Measurements from ENCODE around the gene L1CAM.

L1CAM gene

GRCh38 chrX:153900831-153901752 is 15.1 kb upstream of the L1CAM start:
- CTCF ChIA-PET: interaction anchor here (0.6 to 1.1 kb wide), 2 partner anchors 52 to 151 kb away, joined by 3 read pairs; no protein-coding TSS in a partner anchor
- TF ChIP-seq, protein P1, sequence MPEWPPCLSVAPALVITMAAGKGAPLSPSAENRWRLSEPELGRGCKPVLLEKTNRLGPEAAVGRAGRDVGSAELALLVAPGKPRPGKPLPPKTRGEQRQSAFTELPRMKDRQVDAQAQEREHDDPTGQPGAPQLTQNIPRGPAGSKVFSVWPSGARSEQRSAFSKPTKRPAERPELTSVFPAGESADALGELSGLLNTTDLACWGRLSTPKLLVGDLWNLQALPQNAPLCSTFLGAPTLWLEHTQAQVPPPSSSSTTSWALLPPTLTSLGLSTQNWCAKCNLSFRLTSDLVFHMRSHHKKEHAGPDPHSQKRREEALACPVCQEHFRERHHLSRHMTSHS (tag by site-specific recombination; IDR thresholded peaks at IDR 0.05): peak; percentile 16; the same call in 1 of the 2 replicates
- TF ChIP-seq, protein P2, sequence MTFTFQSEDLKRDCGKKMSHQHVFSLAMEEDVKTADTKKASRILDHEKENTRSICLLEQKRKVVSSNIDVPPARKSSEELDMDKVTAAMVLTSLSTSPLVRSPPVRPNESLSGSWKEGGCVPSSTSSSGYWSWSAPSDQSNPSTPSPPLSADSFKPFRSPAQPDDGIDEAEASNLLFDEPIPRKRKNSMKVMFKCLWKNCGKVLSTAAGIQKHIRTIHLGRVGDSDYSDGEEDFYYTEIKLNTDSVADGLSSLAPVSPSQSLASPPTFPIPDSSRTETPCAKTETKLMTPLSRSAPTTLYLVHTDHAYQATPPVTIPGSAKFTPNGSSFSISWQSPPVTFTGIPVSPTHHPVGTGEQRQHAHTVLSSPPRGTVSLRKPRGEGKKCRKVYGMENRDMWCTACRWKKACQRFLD (tag by site-specific recombination; IDR thresholded peaks at IDR 0.05): no peak
- TF ChIP-seq ZNF169 (tag by site-specific recombination; IDR thresholded peaks at IDR 0.05) (no peak), ZNF423 (tag by site-specific recombination; IDR thresholded peaks at IDR 0.05) (no peak), EGR2 (tag by site-specific recombination; IDR thresholded peaks at IDR 0.05; ENCODE audit: low read depth) (peak; percentile 100), ZNF791 (tag by site-specific recombination; IDR thresholded peaks at IDR 0.05) (no peak), ZNF184 (tag by site-specific recombination; IDR thresholded peaks at IDR 0.05) (no peak), ZNF623 (tag by site-specific recombination; IDR thresholded peaks at IDR 0.05) (no peak), ZNF629 (tag by site-specific recombination; IDR thresholded peaks at IDR 0.05) (no peak), ZNF837 (tag by site-specific recombination; IDR thresholded peaks at IDR 0.05) (no peak), ZBTB1 (tag by site-specific recombination; IDR thresholded peaks at IDR 0.05) (no peak), ZNF2 (tag by site-specific recombination; IDR thresholded peaks at IDR 0.05) (no peak), ZNF747 (tag by site-specific recombination; IDR thresholded peaks at IDR 0.05) (peak; percentile 59; the same call in 1 of the 2 replicates), GLIS1 (tag by site-specific recombination; IDR thresholded peaks at IDR 0.05) (0 out of 2 replicates have a peak, but pooled peaks have one; percentile 3), ZNF645 (tag by site-specific recombination; IDR thresholded peaks at IDR 0.05) (peak; percentile 68; the same call in 1 of the 2 replicates), ZNF248 (tag by site-specific recombination; IDR thresholded peaks at IDR 0.05) (peak; percentile 65; the same call in 1 of the 2 replicates), ZNF133 (tag by site-specific recombination; IDR thresholded peaks at IDR 0.05) (no peak; the same call in 1 of the 2 replicates), ZNF658 (tag by site-specific recombination; IDR thresholded peaks at IDR 0.05) (peak; percentile 76; the same call in 1 of the 2 replicates), ZNF529 (tag by site-specific recombination; IDR thresholded peaks at IDR 0.05; ENCODE audit: insufficient replicate concordance) (no peak), ZNF335 (tag by site-specific recombination; conservative IDR thresholded peaks at IDR 0.05) (no peak), ZNF266 (tag by site-specific recombination; IDR thresholded peaks at IDR 0.05; ENCODE audit: low read depth) (0 out of 2 replicates have a peak, but pooled peaks have one; percentile 47), ZNF473 (tag by site-specific recombination; IDR thresholded peaks at IDR 0.05) (peak; percentile 85; the same call in 1 of the 2 replicates), YY1 (tag by site-specific recombination; IDR thresholded peaks at IDR 0.05) (no peak), ZNF223 (tag by site-specific recombination; IDR thresholded peaks at IDR 0.05) (peak; percentile 46; the same call in 1 of the 2 replicates), KLF1 (tag by site-specific recombination; IDR thresholded peaks at IDR 0.05) (peak; percentile 50; the same call in 1 of the 2 replicates), HOXC10 (CRISPR knock-in tag; IDR thresholded peaks at IDR 0.05) (no peak), ZBTB20 (tag by site-specific recombination; IDR thresholded peaks at IDR 0.05) (0 out of 2 replicates have a peak, but pooled peaks have one; percentile 26), ZNF292 (tag by site-specific recombination; IDR thresholded peaks at IDR 0.05; ENCODE audit: borderline replicate concordance, low read depth) (no peak)
- TF ChIP-seq, protein P3, sequence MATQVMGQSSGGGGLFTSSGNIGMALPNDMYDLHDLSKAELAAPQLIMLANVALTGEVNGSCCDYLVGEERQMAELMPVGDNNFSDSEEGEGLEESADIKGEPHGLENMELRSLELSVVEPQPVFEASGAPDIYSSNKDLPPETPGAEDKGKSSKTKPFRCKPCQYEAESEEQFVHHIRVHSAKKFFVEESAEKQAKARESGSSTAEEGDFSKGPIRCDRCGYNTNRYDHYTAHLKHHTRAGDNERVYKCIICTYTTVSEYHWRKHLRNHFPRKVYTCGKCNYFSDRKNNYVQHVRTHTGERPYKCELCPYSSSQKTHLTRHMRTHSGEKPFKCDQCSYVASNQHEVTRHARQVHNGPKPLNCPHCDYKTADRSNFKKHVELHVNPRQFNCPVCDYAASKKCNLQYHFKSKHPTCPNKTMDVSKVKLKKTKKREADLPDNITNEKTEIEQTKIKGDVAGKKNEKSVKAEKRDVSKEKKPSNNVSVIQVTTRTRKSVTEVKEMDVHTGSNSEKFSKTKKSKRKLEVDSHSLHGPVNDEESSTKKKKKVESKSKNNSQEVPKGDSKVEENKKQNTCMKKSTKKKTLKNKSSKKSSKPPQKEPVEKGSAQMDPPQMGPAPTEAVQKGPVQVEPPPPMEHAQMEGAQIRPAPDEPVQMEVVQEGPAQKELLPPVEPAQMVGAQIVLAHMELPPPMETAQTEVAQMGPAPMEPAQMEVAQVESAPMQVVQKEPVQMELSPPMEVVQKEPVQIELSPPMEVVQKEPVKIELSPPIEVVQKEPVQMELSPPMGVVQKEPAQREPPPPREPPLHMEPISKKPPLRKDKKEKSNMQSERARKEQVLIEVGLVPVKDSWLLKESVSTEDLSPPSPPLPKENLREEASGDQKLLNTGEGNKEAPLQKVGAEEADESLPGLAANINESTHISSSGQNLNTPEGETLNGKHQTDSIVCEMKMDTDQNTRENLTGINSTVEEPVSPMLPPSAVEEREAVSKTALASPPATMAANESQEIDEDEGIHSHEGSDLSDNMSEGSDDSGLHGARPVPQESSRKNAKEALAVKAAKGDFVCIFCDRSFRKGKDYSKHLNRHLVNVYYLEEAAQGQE (tag by site-specific recombination; IDR thresholded peaks at IDR 0.05): peak; percentile 80
- TF ChIP-seq, protein P4, sequence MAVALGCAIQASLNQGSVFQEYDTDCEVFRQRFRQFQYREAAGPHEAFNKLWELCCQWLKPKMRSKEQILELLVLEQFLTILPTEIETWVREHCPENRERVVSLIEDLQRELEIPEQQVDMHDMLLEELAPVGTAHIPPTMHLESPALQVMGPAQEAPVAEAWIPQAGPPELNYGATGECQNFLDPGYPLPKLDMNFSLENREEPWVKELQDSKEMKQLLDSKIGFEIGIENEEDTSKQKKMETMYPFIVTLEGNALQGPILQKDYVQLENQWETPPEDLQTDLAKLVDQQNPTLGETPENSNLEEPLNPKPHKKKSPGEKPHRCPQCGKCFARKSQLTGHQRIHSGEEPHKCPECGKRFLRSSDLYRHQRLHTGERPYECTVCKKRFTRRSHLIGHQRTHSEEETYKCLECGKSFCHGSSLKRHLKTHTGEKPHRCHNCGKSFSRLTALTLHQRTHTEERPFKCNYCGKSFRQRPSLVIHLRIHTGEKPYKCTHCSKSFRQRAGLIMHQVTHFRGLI (tag by site-specific recombination; IDR thresholded peaks at IDR 0.05): no peak

More at GRCh38 chrX:153900831-153901752, 15.1 kb upstream of the L1CAM start:
- Histone ChIP-seq H3K27ac (ENCODE audit: extremely low read depth, low read depth, low read length) (no peak overlapping the region), H3K36me3 (ENCODE audit: control insufficient read depth in 2 of 2, insufficient read depth in 1 of 2, low read length in 2 of 2) (no peaks in the 10 kb centered on the region), H3K4me1 (ENCODE audit: control insufficient read depth, insufficient read depth, low read length) (no peaks in the 10 kb centered on the region), H3K4me3 (ENCODE audit: low read depth, low read length) (no peak overlapping the region), H3K9me3 (ENCODE audit: control insufficient read depth, insufficient read depth, low read depth, low read length) (no peaks in the 10 kb centered on the region; the same call in 1 of the 2 replicates)
- POLR2A ChIA-PET: interaction anchor here (0.9 to 1.2 kb wide), 2 partner anchors 27 to 82 kb away, joined by 3 read pairs; no protein-coding TSS in a partner anchor

Measured in HEK293 (cell line).